Measurements from ENCODE around the gene AARS1.
"Not testable (repeated sequence)": the region's sequence is repeated elsewhere in the genome, so short reads cannot be mapped to it uniquely, and the experiment has no call there.

AARS1 gene

DNA sequence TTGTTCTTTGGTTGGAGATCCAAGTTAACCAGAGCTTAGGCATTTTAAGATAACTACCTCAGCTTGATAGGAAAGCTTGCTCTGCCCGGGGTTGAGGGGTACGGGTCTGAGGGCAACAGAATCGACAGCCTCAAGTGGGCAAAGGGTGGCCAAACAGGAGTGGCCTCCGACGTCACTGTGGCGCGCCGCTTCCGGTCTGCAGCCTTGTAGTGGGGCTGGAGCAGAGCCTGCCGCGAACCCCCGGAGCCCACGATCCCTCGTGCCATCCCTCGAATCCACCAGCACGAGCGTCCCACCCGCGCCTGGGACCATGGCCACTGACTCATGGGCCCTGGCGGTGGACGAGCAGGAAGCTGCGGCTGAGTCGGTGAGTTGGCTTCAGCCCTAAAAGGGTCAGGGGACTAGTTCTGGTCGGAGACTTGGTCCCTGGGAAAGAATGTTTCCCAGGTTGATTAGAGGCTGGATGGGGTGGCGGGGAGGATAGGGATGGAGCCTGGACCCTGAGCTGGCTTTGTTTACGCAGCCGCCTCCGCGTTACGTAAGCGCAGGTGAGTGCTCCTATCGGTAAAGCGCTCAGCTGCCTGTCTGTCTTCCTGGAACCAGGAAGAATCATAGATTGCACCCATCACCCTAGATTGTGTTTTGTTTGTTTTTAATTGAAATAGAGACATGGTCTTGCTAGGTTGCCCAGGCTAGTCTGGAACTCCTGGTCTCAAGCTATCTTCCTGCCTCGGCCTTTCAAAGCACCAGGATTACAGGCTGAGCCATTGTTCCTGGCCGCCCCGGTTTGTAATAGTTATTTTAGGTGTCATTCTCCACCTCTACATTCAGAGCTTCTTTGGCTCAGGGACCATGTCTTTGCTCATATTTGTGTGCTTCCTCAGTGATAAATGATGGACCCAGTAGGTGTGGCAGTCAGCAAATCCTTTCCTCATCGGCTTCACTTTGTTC is 10.0 kb upstream of the AARS1 start, which contains the start of gene DDX19B:
Gene DDX19B (plus strand): TSS at position 199 of the 951 bp plus-strand sequence. CDS start 112 bp downstream, at position 311.
- peak within 1 kb of the TSS; percentile 97 to 98 (median 98) for H3K27ac Mint-ChIP-seq
- TF ChIP-seq, protein P1, sequence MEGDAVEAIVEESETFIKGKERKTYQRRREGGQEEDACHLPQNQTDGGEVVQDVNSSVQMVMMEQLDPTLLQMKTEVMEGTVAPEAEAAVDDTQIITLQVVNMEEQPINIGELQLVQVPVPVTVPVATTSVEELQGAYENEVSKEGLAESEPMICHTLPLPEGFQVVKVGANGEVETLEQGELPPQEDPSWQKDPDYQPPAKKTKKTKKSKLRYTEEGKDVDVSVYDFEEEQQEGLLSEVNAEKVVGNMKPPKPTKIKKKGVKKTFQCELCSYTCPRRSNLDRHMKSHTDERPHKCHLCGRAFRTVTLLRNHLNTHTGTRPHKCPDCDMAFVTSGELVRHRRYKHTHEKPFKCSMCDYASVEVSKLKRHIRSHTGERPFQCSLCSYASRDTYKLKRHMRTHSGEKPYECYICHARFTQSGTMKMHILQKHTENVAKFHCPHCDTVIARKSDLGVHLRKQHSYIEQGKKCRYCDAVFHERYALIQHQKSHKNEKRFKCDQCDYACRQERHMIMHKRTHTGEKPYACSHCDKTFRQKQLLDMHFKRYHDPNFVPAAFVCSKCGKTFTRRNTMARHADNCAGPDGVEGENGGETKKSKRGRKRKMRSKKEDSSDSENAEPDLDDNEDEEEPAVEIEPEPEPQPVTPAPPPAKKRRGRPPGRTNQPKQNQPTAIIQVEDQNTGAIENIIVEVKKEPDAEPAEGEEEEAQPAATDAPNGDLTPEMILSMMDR (IDR thresholded peaks at IDR 0.05; ENCODE audit: unreplicated experiment in 3 of 3): no peak
- peaks cover 14% of the 10 kb centered on the region for H3K4me1 Mint-ChIP-seq
- H3K4me3 Mint-ChIP-seq: peak within 1 kb of the TSS; percentile 91 to 98 (median 94)
- H3K9me3 Mint-ChIP-seq: peaks cover 18% of the 10 kb centered on the region
- H3K36me3 Mint-ChIP-seq (ENCODE audit: low read depth): peaks cover 37% of the 10 kb centered on the region
- no peaks in the 10 kb centered on the region for H3K27me3 Mint-ChIP-seq (ENCODE audit: low read depth)

DNA sequence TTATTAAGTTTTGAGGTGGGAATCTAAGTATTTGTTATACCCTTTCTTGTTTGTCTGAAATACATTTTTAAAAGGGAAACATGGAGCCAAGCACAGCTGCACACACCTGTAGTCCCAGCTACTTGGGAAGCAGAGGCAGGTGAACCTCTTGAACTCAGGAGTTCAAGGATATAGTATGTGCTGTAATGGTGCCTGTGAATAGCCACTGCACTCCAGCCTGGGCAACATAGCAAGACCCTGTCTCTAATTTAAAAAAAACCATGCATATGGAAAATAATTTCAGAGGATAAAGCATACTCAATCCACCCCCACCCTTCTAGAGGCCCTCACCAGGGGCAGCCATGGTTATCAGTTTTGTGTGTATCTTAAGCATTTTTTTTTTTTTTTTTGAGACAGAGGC is 6.3 kb upstream of the AARS1 start:
- Mint-ChIP-seq H3K4me3 (no peak overlapping the region), H3K27ac (no peak overlapping the region), H3K36me3 (ENCODE audit: low read depth) (peaks cover 10% of the 10 kb centered on the region), H3K4me1 (peaks cover 14% of the 10 kb centered on the region), H3K9me3 (no peaks in the 10 kb centered on the region), H3K27me3 (ENCODE audit: low read depth) (no peaks in the 10 kb centered on the region)
- TF ChIP-seq, protein P1 (IDR thresholded peaks at IDR 0.05; ENCODE audit: unreplicated experiment in 3 of 3): no peak

DNA sequence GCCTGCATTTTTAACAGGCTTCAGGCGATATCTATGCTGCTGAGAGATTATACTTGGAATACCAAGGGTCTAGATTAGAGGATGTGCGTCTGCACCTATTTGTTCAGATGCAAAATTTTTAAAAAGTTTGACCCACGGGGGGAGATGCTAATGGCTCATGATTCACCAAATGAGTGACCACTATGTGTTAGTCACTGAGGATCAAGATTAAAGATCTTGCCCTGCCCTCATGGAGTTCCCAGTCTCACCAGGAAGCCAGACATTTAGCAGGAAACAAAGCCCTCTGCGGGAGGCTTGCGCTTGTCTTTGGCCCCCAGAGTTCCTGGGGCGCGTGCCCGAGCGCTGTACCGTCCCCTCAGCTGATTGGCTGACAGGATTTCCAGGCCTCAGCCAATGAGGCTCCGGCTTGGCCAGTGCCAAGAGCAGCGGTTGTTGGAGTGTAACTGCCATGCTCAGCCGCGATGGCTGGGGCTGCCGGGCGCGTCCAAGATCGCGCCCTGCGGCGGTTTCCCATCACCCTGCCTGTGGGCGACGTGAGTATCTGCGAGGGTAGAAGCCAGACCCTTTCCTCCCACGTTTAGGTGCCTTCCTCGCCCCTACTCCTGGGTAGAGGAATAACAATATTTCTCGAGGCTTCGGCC is 5.2 kb upstream of the AARS1 start:
- Mint-ChIP-seq H3K36me3 (ENCODE audit: low read depth) (peaks cover 3% of the 10 kb centered on the region), H3K4me3 (no peak overlapping the region), H3K27ac (no peak overlapping the region), H3K9me3 (no peaks in the 10 kb centered on the region), H3K27me3 (ENCODE audit: low read depth) (no peaks in the 10 kb centered on the region), H3K4me1 (peaks cover 13% of the 10 kb centered on the region)
- TF ChIP-seq, protein P1 (IDR thresholded peaks at IDR 0.05; ENCODE audit: unreplicated experiment in 3 of 3): no peak

DNA sequence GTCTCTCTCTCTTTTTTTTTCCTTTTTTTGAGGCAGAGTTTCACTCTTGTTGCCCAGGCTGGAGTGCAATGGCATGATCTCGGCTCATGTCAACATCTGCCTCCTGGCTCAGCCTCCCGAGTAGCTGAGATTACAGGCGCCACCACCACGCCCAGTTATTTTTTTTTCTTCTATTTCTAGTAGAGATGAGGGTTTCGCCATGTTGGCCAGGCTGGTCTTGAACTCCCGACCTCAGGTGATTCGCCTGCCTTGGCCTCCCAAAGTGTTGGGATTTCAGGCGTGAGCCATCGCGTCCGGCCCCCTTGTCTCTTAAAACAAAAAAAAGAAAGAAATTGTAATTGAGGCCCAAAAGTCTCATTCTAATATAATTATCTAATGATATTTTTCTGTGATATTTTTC is 2.8 kb upstream of the AARS1 start:
- H3K4me1 Mint-ChIP-seq: peaks cover 16% of the 10 kb centered on the region
- not testable (repeated sequence) for H3K9me3 Mint-ChIP-seq; H3K27me3 Mint-ChIP-seq (ENCODE audit: low read depth); H3K27ac Mint-ChIP-seq; H3K4me3 Mint-ChIP-seq; H3K36me3 Mint-ChIP-seq (ENCODE audit: low read depth)

DNA sequence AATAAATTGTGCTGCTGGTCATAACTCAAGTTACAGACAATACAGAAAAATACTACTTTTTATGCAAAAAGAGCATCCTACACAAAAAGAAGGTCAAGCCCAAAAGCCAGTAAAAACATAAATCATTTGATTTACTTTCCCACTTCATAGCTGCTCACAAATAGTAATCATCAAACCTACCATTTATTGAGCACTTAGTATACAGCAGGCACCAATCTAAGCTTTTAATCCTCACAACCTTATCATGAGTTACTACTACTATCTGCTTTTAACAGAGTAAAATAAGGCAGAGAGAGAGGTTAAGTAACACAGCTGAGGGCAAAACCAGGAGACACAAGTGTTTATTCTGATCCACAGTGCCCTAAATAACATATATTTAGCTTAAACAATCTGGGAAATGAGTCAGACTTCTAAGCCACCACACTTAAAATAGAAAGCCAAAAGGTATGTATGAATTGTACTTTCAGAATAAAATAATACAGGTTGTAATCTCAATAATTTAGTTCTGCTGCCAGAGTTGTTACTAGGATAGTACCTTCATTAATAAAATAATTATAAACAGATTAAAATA is 1.7 kb upstream of the AARS1 start:
- H3K36me3 Mint-ChIP-seq (ENCODE audit: low read depth): peaks cover 4% of the 10 kb centered on the region
- no peaks in the 10 kb centered on the region for H3K9me3 Mint-ChIP-seq
- TF ChIP-seq, protein P1 (IDR thresholded peaks at IDR 0.05; ENCODE audit: unreplicated experiment in 3 of 3): no peak
- no peak overlapping the region for H3K4me3 Mint-ChIP-seq
- no peak overlapping the region for H3K27ac Mint-ChIP-seq
- H3K27me3 Mint-ChIP-seq (ENCODE audit: low read depth): no peaks in the 10 kb centered on the region
- H3K4me1 Mint-ChIP-seq: peaks cover 16% of the 10 kb centered on the region

DNA sequence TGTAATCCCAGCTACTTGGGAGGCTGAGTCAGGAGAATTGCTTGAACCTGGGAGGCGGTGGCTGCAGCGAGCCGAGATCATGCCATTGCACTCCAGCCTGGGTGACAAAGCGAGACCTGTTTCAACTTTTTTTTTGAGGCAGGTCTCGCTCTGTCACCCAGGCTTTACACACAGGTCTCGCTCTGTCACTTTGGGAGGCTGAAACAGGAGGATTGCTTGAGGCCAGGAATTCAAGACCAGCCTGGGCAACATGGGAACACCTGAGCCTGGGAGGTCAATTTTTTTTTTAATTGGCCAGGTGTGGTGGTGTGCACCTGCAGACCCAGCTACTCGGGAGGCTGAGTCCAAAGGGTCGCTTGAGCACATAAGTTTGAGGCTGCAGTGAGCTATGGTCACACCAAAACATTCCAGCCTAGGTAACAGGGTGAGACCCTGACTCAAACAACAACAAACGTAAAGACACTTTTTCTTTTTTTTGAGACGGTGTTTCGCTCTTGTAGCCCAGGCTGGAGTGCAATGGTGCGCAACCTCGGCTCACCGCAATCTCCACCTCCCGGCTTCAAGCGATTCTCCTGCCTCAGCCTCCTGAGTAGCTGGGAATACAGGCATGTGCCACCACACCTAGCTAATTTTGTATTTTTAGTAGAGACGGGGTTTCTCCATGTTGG is 1.9 kb downstream of the AARS1 start:
- peaks cover 16% of the 10 kb centered on the region for H3K36me3 Mint-ChIP-seq (ENCODE audit: low read depth)
- not testable (repeated sequence) for H3K9me3 Mint-ChIP-seq; H3K27me3 Mint-ChIP-seq (ENCODE audit: low read depth); H3K27ac Mint-ChIP-seq
- H3K4me1 Mint-ChIP-seq: peaks cover 16% of the 10 kb centered on the region
- peak overlapping the region; percentile 82 to 98 (median 96) for H3K4me3 Mint-ChIP-seq

Measured in nephron (organoid).